CD14-positive monocyte (primary cell): ENCODE data around the gene FSTL3. TPM values are rescaled to one million over a fixed set of nuclear protein-coding genes. Genes with fewer than 3 reads are reported as not detected.
A peak's percentile ranks its signal among the peaks of the same experiment; 100 is the strongest.
"Not testable (repeated sequence)": the region's sequence is repeated elsewhere in the genome, so short reads cannot be mapped to it uniquely, and the experiment has no call there.

Experiments used
- DNase-seq, 3 donors: peaks; one replicate each; pipeline ENCODE4 v3.0.0-alpha.2; 2011 to 2022
- H2AFZ ChIP-seq: 2 replicates; pipeline ENCODE4 v1.6.0; 2012; ENCODE audit warnings: mild to moderate bottlenecking, low read depth, low read length, inconsistent platforms; ENCODE audit not compliant: insufficient read depth, poor library complexity, severe bottlenecking
- H3K27ac ChIP-seq, 2 donors: 1 replicate in 1 of 2; 2 replicates in 1 of 2; pipeline ENCODE4 v1.5.1; 2012 to 2013; ENCODE audit warnings: low read length in 2 of 2, control low read depth in 1 of 2, inconsistent platforms in 1 of 2, low read depth in 1 of 2, mild to moderate bottlenecking in 1 of 2
- H3K27me3 ChIP-seq, 2 donors: one replicate each; pipeline versions ENCODE4 v1.6.0 to v1.6.1; 2011 to 2013; ENCODE audit warnings: low read length in 2 of 2; ENCODE audit not compliant: control insufficient read depth in 2 of 2, insufficient read depth in 2 of 2
- H3K36me3 ChIP-seq, 2 donors: replicated peaks in 1 of 2; 1 replicate in 1 of 2; 2 replicates in 1 of 2; pipeline versions ENCODE4 v1.5.1 to v1.6.1; 2012 to 2013; ENCODE audit warnings: low read length in 2 of 2, control low read depth in 1 of 2, inconsistent platforms in 1 of 2, mild to moderate bottlenecking in 1 of 2; ENCODE audit not compliant: insufficient read depth in 2 of 2, control insufficient read depth in 1 of 2
- H3K4me1 ChIP-seq, 2 donors: 1 replicate in 1 of 2; 2 replicates in 1 of 2; pipeline versions ENCODE4 v1.5.1 to v1.6.1; 2012 to 2013; ENCODE audit warnings: low read length in 2 of 2, control low read depth in 1 of 2, inconsistent platforms in 1 of 2, mild to moderate bottlenecking in 1 of 2, moderate library complexity in 1 of 2; ENCODE audit not compliant: insufficient read depth in 2 of 2, control insufficient read depth in 1 of 2
- H3K4me2 ChIP-seq: replicated peaks from 2 replicates; pipeline ENCODE3; 2012; ENCODE audit warnings: low read length, moderate library complexity, mild to moderate bottlenecking; ENCODE audit not compliant: poor library complexity, severe bottlenecking; ENCODE audit errors: extremely low read depth
- H3K4me3 ChIP-seq, 3 experiments: fragments of 200-600 bp in 1 of 3; sonication (generic) in 1 of 3; replicated peaks in 1 of 3; 1 replicate in 2 of 3; 2 replicates in 1 of 3; pipeline ENCODE4 v1.5.1; 2011 to 2013; ENCODE audit warnings: low read length in 3 of 3, mild to moderate bottlenecking in 3 of 3, control low read depth in 2 of 3, low read depth in 2 of 3, inconsistent platforms in 1 of 3, moderate library complexity in 1 of 3
- H3K79me2 ChIP-seq: 2 replicates; pipeline ENCODE4 v1.6.0; 2012; ENCODE audit warnings: mild to moderate bottlenecking, control low read depth, inconsistent platforms, low read length, moderate library complexity; ENCODE audit not compliant: insufficient read depth
- H3K9ac ChIP-seq: 2 replicates; pipeline ENCODE4 v1.6.0; 2017; ENCODE audit warnings: low read length, mild to moderate bottlenecking; ENCODE audit not compliant: insufficient read depth, poor library complexity, severe bottlenecking
- H3K9me3 ChIP-seq, 2 donors: replicated peaks in 1 of 2; 1 replicate in 1 of 2; 2 replicates in 1 of 2; pipeline versions ENCODE4 v1.5.1 to v1.6.1; 2012 to 2013; ENCODE audit warnings: low read length in 2 of 2, control low read depth in 1 of 2; ENCODE audit not compliant: control insufficient read depth in 1 of 2, insufficient read depth in 1 of 2
- H4K20me1 ChIP-seq: 2 replicates; pipeline ENCODE4 v1.6.0; 2012; ENCODE audit warnings: mild to moderate bottlenecking, low read length, control low read depth, moderate library complexity; ENCODE audit not compliant: insufficient read depth
- H3K27ac Mint-ChIP-seq, 7 donors: one replicate each; pipeline ENCODE4 v1.8.0; 2020; ENCODE audit warnings: mild to moderate bottlenecking in 7 of 7, mixed read lengths in 7 of 7, moderate library complexity in 6 of 7, inconsistent platforms in 2 of 7
- H3K27me3 Mint-ChIP-seq, 3 donors: one replicate each; pipeline ENCODE4 v1.8.0; 2021 to 2022; ENCODE audit warnings: low read depth in 3 of 3, mild to moderate bottlenecking in 3 of 3, mixed read lengths in 3 of 3, moderate library complexity in 3 of 3, inconsistent platforms in 1 of 3
- H3K36me3 Mint-ChIP-seq, 2 donors: one replicate each; pipeline ENCODE4 v1.8.0; 2020; ENCODE audit warnings: mixed read lengths in 2 of 2, inconsistent platforms in 1 of 2, mild to moderate bottlenecking in 1 of 2
- H3K4me1 Mint-ChIP-seq: one replicate; pipeline ENCODE4 v1.8.0; 2020; ENCODE audit warnings: mild to moderate bottlenecking, mixed read lengths
- H3K4me3 Mint-ChIP-seq, 2 donors: one replicate each; pipeline ENCODE4 v1.8.0; 2020; ENCODE audit warnings: mild to moderate bottlenecking in 2 of 2, mixed read lengths in 2 of 2, moderate library complexity in 1 of 2
- H3K9me3 Mint-ChIP-seq, 7 donors: one replicate each; pipeline ENCODE4 v1.8.0; 2020 to 2022; ENCODE audit warnings: mixed read lengths in 7 of 7, mild to moderate bottlenecking in 6 of 7, moderate library complexity in 6 of 7, inconsistent platforms in 2 of 7
- CTCF ChIP-seq: fragments of 200-600 bp; IDR thresholded peaks from one replicate; pipeline ENCODE4 v1.8.0; 2022; ENCODE audit warnings: antibody characterized with exemption, mild to moderate bottlenecking
- WGBS: methylation state at CpG from one replicate; pipeline ENCODE4 v1.1.5; 2013; ENCODE audit warnings: missing lambda C conversion rate; ENCODE audit not compliant: insufficient coverage; 5-methylcytosine and 5-hydroxymethylcytosine counted together
- intact Hi-C, 2 donors: fragments of 100-400 bp; cut with micrococcal nuclease; formaldehyde crosslinking; loops; one replicate each; pipeline versions ENCODE4 v1.15.0 to v1.15.1; 2023
- polyA plus RNA-seq, 3 donors: library from polyadenylated mRNA; depleted of rRNA in 1 of 3; unstranded in 2 of 3; stranded (reverse) in 1 of 3; fragments of 300-500 nt in 2 of 3; fragments of >200 nt in 1 of 3; fragmentation: Illumina TruSeq in 2 of 3; gene quantifications; 1 replicate in 2 of 3; 2 replicates in 1 of 3; pipeline ENCODE4 v1.2.3, GENCODE V29; 2012 to 2021

The FSTL3 gene
- polyA plus RNA-seq, 3 donors = 2.5 to 42.1 (median 5.2) TPM

- Mint-ChIP-seq H3K27ac (peak overlapping the region in 1 of 7 donors; percentile 66), H3K4me1 (peaks cover 42% of the 10 kb centered on the region), H3K9me3 (peaks cover 0 to 3% (median 0%) of the 10 kb centered on the region in 7 donors), H3K36me3 (no peaks in the 10 kb centered on the region), H3K27me3 (peaks cover 6 to 9% (median 7%) of the 10 kb centered on the region in 3 donors), H3K4me3 (peak overlapping the region; percentile 73 to 82)
- H3K27me3 ChIP-seq = no peaks in the 10 kb centered on the region
- peak overlapping the region; percentile 21 to 72 (median 42) for H3K4me3 ChIP-seq
- 2% methylated on average over 34 of the region's 41 CpGs for WGBS
- no peak for TF ChIP-seq CTCF
- no peak overlapping the region for H3K27ac ChIP-seq
- peaks cover 50 to 51% of the 10 kb centered on the region in 2 donors for H3K4me1 ChIP-seq
- H3K36me3 ChIP-seq = no peaks in the 10 kb centered on the region
- peak overlapping the region; percentile 67 for H3K9ac ChIP-seq
- no peaks in the 10 kb centered on the region for H3K9me3 ChIP-seq
- peak overlapping the region; percentile 88 for H3K4me2 ChIP-seq
- peaks cover 24% of the 10 kb centered on the region for H3K79me2 ChIP-seq
- peak overlapping the region; percentile 96 for H2AFZ ChIP-seq
- DNase-seq = no peak
- no peaks in the 10 kb centered on the region for H4K20me1 ChIP-seq
- intact Hi-C loops = no loop called here
Measured at GRCh38 chr19:694481-695351, 18.5 kb downstream of the FSTL3 start.

GRCh38 chr19:695352-695949 is 19.3 kb downstream of the FSTL3 start, which contains the start of gene PRSS57:
Gene PRSS57, minus strand, starts transcription at chr19:695452. Its CDS starts 22 bp downstream, at chr19:695430.
- H3K4me1 Mint-ChIP-seq = peaks cover 48% of the 10 kb centered on the region
- peaks cover 0 to 2% (median 0%) of the 10 kb centered on the region in 7 donors for H3K9me3 Mint-ChIP-seq
- H3K9me3 ChIP-seq = no peaks in the 10 kb centered on the region
- H3K36me3 ChIP-seq = no peaks in the 10 kb centered on the region
- peak within 1 kb of the TSS in 1 of 7 donors; percentile 66 for H3K27ac Mint-ChIP-seq
- H3K27me3 Mint-ChIP-seq = peaks cover 6 to 9% (median 7%) of the 10 kb centered on the region in 3 donors
- intact Hi-C loops = no loop called here
- peak within 1 kb of the TSS; percentile 21 to 72 (median 42) for H3K4me3 ChIP-seq
- H3K4me2 ChIP-seq = peak within 1 kb of the TSS; percentile 88
- peaks cover 24% of the 10 kb centered on the region for H3K79me2 ChIP-seq
- H3K36me3 Mint-ChIP-seq = no peaks in the 10 kb centered on the region
- H4K20me1 ChIP-seq = no peaks in the 10 kb centered on the region
- no peak for TF ChIP-seq CTCF
- peak within 1 kb of the TSS; percentile 74 to 83 for H3K4me3 Mint-ChIP-seq
- H3K27ac ChIP-seq = no peak within 1 kb of the TSS
- H3K27me3 ChIP-seq = no peaks in the 10 kb centered on the region
- no peak for DNase-seq
- peaks cover 57 to 59% of the 10 kb centered on the region in 2 donors for H3K4me1 ChIP-seq
- WGBS = under 1% methylated on average over 19 of the region's 31 CpGs
- H3K9ac ChIP-seq = peak within 1 kb of the TSS; percentile 67
- peak within 1 kb of the TSS; percentile 96 for H2AFZ ChIP-seq

GRCh38 chr19:698529-698928 is 22.3 kb downstream of the FSTL3 start:
- DNase-seq, H3K27me3 Mint-ChIP-seq, intact Hi-C loops, H3K9me3 ChIP-seq, H3K27me3 ChIP-seq, H3K9ac ChIP-seq, H2AFZ ChIP-seq, H4K20me1 ChIP-seq, H3K9me3 Mint-ChIP-seq, H3K36me3 Mint-ChIP-seq, H3K36me3 ChIP-seq: not testable (repeated sequence)
- H3K27ac ChIP-seq = peak overlapping the region; percentile 78 to 81
- H3K27ac Mint-ChIP-seq = peak overlapping the region; percentile 53 to 93 (median 91)
- 87% methylated on average over 10 of the region's 15 CpGs for WGBS
- H3K4me1 ChIP-seq = peaks cover 82 to 89% of the 10 kb centered on the region in 2 donors
- H3K4me3 ChIP-seq = peak overlapping the region in 1 of 3 experiments; percentile 71
- peaks cover 54% of the 10 kb centered on the region for H3K79me2 ChIP-seq
- peak overlapping the region; percentile 68 to 84 for H3K4me3 Mint-ChIP-seq
- peak overlapping the region; percentile 83 for H3K4me2 ChIP-seq
- H3K4me1 Mint-ChIP-seq = peaks cover 69% of the 10 kb centered on the region
